Measurements from ENCODE around the gene GJA4.

The GJA4 gene

DNA sequence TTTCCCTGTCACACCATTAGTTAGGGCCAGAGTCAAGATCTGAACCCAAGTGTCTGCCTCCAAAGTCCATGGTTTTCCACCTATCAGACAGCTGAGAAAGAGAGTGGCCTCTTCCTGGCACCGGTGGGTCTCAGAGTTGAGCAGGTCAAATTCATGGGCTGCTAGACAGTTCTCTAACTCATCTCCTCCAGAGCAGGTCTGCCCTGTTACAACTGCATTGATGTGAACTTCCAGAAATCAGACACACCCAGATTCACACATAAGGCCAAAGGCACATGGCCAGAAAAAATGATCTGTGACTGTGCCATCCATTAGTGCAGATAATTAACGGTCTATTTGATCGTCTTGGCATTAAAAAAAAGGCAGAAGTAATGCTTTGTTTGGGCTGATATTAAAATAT, 49.3 kb downstream of the GJA4 start:
- ChIA-PET POLR2A (no interaction called here), CTCF (interaction anchor here (0.6 to 3.3 kb wide), 3 partner anchors 11 to 54 kb away, joined by 3 to 19 read pairs (median 5); no protein-coding TSS in a partner anchor)
- Histone ChIP-seq H3K4me3 (ENCODE audit: low read depth, low read length) (no peak overlapping the region), H3K27ac (ENCODE audit: extremely low read depth, low read depth, low read length) (no peak overlapping the region), H3K9me3 (ENCODE audit: control insufficient read depth, insufficient read depth, low read depth, low read length) (no peaks in the 10 kb centered on the region), H3K36me3 (ENCODE audit: control insufficient read depth in 2 of 2, insufficient read depth in 1 of 2, low read length in 2 of 2) (no peaks in the 10 kb centered on the region), H3K4me1 (ENCODE audit: control insufficient read depth, insufficient read depth, low read length) (no peaks in the 10 kb centered on the region)
- no peak for TF ChIP-seq ZNF514 (tag by site-specific recombination; IDR thresholded peaks at IDR 0.05)
- TF ChIP-seq, protein P1, sequence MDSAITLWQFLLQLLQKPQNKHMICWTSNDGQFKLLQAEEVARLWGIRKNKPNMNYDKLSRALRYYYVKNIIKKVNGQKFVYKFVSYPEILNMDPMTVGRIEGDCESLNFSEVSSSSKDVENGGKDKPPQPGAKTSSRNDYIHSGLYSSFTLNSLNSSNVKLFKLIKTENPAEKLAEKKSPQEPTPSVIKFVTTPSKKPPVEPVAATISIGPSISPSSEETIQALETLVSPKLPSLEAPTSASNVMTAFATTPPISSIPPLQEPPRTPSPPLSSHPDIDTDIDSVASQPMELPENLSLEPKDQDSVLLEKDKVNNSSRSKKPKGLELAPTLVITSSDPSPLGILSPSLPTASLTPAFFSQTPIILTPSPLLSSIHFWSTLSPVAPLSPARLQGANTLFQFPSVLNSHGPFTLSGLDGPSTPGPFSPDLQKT (IDR thresholded peaks at IDR 0.05; ENCODE audit: borderline replicate concordance, low read depth, low read length): no peak
- no peak for TF ChIP-seq ZEB2 (tag by site-specific recombination; IDR thresholded peaks at IDR 0.05)
- TF ChIP-seq, protein P2, sequence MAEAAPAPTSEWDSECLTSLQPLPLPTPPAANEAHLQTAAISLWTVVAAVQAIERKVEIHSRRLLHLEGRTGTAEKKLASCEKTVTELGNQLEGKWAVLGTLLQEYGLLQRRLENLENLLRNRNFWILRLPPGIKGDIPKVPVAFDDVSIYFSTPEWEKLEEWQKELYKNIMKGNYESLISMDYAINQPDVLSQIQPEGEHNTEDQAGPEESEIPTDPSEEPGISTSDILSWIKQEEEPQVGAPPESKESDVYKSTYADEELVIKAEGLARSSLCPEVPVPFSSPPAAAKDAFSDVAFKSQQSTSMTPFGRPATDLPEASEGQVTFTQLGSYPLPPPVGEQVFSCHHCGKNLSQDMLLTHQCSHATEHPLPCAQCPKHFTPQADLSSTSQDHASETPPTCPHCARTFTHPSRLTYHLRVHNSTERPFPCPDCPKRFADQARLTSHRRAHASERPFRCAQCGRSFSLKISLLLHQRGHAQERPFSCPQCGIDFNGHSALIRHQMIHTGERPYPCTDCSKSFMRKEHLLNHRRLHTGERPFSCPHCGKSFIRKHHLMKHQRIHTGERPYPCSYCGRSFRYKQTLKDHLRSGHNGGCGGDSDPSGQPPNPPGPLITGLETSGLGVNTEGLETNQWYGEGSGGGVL (tag by site-specific recombination; IDR thresholded peaks at IDR 0.05): no peak
- no peak for TF ChIP-seq ZNF571 (tag by site-specific recombination; IDR thresholded peaks at IDR 0.05)
- TF ChIP-seq, protein P3, sequence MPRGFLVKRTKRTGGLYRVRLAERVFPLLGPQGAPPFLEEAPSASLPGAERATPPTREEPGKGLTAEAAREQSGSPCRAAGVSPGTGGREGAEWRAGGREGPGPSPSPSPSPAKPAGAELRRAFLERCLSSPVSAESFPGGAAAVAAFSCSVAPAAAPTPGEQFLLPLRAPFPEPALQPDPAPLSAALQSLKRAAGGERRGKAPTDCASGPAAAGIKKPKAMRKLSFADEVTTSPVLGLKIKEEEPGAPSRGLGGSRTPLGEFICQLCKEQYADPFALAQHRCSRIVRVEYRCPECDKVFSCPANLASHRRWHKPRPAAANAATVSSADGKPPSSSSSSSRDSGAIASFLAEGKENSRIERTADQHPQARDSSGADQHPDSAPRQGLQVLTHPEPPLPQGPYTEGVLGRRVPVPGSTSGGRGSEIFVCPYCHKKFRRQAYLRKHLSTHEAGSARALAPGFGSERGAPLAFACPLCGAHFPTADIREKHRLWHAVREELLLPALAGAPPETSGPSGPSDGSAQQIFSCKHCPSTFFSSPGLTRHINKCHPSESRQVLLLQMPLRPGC (tag by site-specific recombination; IDR thresholded peaks at IDR 0.05): no peak

DNA sequence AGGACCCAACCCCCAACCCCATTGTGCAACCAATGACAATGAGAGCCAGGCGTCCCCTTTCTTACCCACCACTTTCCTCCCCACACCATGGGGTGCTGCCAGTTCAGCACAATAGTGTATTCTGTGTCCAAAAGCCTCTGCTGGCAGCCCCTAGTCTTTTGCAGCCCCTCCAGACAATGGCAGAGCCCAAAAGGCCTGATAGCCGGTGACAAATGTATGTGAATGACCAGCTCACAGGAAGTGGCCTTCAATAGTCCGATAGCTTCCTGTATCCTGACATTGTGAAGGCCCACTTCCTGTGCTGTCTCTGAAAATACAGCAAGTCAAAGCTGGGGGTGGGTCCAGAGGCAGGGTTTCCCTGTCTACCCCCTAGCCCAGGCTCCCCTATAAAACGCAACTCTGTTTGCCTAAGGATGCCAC, 50.2 kb downstream of the GJA4 start:
- no peak overlapping the region for H3K27ac ChIP-seq (ENCODE audit: extremely low read depth, low read depth, low read length)
- ChIA-PET CTCF (interaction anchor here (2.0 to 3.3 kb wide), 2 partner anchors 10 to 23 kb away, joined by 5 to 19 read pairs; no protein-coding TSS in a partner anchor), POLR2A (no interaction called here)
- TF ChIP-seq ZNF558 (tag by site-specific recombination; IDR thresholded peaks at IDR 0.05) (no peak), OVOL3 (tag by site-specific recombination; IDR thresholded peaks at IDR 0.05) (no peak), ZNF394 (tag by site-specific recombination; IDR thresholded peaks at IDR 0.05; ENCODE audit: borderline replicate concordance) (no peak), ZNF174 (tag by site-specific recombination; IDR thresholded peaks at IDR 0.05) (no peak), ZNF510 (tag by site-specific recombination; IDR thresholded peaks at IDR 0.05; ENCODE audit: insufficient replicate concordance) (no peak), ZNF335 (tag by site-specific recombination; conservative IDR thresholded peaks at IDR 0.05) (no peak), ZNF76 (tag by site-specific recombination; IDR thresholded peaks at IDR 0.05; ENCODE audit: borderline replicate concordance, low read depth) (no peak), ZNF777 (tag by site-specific recombination; IDR thresholded peaks at IDR 0.05; ENCODE audit: borderline replicate concordance) (no peak), ZNF549 (tag by site-specific recombination; IDR thresholded peaks at IDR 0.05) (no peak), ZNF23 (tag by site-specific recombination; IDR thresholded peaks at IDR 0.05; ENCODE audit: borderline replicate concordance) (no peak), ZFP37 (tag by site-specific recombination; IDR thresholded peaks at IDR 0.05) (no peak)
- TF ChIP-seq, protein P4, sequence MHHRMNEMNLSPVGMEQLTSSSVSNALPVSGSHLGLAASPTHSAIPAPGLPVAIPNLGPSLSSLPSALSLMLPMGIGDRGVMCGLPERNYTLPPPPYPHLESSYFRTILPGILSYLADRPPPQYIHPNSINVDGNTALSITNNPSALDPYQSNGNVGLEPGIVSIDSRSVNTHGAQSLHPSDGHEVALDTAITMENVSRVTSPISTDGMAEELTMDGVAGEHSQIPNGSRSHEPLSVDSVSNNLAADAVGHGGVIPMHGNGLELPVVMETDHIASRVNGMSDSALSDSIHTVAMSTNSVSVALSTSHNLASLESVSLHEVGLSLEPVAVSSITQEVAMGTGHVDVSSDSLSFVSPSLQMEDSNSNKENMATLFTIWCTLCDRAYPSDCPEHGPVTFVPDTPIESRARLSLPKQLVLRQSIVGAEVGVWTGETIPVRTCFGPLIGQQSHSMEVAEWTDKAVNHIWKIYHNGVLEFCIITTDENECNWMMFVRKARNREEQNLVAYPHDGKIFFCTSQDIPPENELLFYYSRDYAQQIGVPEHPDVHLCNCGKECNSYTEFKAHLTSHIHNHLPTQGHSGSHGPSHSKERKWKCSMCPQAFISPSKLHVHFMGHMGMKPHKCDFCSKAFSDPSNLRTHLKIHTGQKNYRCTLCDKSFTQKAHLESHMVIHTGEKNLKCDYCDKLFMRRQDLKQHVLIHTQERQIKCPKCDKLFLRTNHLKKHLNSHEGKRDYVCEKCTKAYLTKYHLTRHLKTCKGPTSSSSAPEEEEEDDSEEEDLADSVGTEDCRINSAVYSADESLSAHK (tag by site-specific recombination; IDR thresholded peaks at IDR 0.05): no peak
- TF ChIP-seq, protein P1 (IDR thresholded peaks at IDR 0.05; ENCODE audit: borderline replicate concordance, low read depth, low read length): no peak
- H3K4me3 ChIP-seq (ENCODE audit: low read depth, low read length): no peak overlapping the region
- no peaks in the 10 kb centered on the region for H3K9me3 ChIP-seq (ENCODE audit: control insufficient read depth, insufficient read depth, low read depth, low read length)
- H3K36me3 ChIP-seq (ENCODE audit: control insufficient read depth in 2 of 2, insufficient read depth in 1 of 2, low read length in 2 of 2): peaks cover 0 to 2% of the 10 kb centered on the region in 2 experiments; a peak in 1 of 3 replicates
- no peaks in the 10 kb centered on the region for H3K4me1 ChIP-seq (ENCODE audit: control insufficient read depth, insufficient read depth, low read length)

Data from HEK293 (cell line).